Measurements from ENCODE around the gene CELF4.

The CELF4 gene

DNA sequence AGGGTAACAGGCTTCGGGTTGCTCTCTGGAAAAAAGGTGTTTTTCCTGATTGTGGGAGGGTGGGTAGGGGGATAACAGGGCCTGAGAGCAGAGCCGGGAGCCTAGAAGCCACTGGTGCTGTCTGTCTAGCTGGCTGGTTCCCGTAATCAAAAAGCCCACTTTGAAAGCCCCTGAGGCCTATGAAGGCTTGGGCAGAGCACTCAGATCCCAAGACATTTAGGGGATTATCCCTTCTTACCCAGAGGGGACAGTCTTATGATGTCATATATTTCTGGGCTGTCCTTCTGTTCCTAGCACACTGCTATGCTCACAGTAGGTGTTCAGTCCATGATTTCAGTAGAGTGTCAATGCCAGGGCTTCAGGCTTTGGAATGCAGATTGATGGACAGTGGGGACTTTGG is 45.1 kb downstream of the CELF4 start:
- no peak for DNase-seq

DNA sequence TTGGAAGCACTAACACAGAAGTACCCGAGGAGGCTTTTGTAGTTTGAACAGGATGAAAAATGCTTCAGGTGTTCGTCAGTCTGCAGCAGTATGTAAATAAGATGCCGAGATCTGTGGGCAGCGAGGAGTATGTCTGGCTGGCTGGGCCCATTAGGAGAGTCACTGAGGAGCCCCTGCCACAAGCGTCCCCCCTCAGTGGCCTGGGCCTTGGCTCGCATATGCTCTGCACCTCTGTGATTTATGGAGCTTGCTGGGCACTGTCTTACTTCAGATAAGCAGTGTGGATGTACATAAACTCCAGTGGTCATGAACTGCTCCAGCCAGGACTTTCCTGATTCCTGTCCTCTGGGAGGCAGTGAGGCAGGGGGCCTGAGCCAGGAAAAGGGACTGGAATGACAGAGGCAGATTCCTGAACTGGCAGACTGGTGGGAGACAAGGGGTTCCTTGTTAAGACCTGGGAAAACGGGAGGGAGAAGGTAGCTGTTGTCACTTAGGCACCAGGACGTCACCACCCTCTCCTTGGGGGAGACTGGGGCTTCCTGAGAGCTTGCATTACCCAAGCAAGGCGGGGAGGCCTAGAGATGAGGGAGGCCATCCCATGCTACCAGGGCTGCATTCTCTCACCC is 46.0 kb downstream of the CELF4 start:
- DNase-seq: no peak

DNA sequence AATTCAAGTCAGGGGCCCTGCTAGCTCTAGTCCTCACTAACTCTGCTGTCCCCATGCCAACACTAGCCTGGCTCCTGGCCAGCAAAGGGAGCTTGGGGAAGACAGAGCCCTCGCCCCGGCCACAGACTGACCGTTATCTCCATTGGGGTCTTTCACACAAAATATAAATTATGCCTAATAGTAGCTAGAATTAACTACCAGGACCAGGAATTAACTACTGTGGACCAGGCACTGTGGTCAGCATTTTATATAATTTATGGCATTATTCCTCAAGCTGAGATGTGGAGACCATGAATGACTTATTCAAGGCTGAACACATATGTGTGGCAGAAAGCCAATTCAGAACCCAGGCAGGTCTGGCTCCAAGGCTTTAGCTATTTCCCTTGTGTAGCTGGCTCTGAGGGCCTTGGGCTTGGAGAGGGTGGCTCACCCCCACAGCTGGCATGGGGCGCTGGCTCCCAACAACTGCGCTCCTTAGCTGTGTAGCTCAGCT is 49.2 kb downstream of the CELF4 start:
- DNase-seq: no peak

DNA sequence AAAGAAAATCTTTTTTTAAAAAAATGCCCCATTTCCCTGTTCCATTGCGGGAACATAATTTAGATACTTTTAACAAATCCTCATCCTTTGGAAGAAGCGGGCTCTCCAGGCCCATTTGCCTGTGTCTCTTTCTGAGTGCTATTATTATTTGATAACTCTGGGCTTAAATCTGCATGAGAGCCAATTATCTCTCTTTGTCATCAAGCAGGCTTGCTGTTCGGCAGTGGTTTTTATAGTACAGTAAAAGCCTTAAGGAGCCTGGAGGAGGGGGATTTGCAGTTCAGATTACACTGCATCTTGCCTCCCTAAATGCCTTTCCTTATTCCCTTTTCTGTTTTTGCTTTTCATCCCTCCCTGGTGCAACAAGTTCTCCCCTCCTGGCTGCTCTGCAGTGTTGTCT is 50.6 kb downstream of the CELF4 start:
- DNase-seq: no peak

DNA sequence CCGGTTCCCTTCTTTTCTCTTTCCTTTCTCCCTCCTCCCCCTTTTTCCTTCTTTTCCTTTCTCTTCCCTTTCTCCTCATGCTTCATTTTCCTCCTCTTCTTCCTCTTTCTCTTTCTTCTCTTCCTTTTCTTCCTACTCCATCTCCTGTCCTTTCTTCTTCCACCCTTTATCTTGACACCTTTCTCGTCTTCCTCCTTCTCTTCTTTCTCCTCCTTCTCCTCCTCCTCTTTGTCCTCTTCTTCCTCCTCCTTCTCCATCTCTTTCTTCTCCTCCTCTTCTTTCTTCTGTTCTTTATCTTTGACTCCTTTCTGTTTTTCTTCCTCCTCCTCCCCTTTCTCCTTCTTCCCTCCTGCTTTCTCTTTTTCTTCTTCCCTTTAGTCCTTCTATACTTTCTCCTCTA is 53.2 kb downstream of the CELF4 start:
- DNase-seq: no peak

DNA sequence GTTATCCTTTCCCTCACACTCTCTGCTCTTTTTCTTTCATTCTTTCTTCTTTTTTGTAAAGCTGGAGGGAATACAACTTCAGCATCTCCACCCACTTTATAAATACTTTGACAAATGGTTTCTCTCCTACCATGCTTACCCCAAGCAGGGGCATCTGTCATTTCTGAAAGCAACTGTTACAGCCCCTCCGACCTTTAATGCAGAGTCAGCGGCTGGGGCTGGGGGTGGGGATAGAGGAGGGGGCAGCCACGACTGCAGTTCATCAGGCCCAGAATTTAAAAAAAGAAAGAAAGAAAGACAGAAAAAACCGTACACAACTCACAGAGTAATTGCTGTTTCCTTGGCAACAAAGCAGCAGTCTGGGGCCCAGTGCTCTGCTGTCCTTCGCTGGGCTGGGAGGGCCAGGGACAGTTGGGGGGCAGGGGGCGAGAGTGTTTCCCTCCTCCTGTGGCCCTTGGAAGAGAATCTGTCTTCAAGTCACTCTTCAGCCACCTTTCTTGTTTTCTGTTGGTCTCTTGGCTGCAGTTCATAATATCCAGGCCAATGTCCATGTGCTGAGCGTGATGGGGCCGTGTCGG is 53.8 kb downstream of the CELF4 start:
- DNase-seq: no peak

DNA sequence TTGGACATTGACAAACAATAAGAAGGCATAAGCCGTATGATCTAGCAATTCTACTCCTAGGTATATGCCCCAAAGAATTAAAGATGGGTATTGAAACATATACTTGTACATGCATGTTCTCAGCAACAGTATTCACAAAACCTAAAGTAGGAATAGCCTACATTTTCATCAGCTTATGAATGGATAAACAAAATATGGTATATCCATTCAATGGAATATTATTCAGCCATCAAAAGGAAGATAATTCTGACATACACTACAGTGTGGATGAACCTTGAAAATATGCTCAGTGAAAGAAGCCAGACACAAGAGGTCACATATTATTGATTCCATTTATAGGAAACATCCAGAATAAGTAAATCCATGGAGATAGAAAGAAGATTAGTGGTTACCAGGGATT is 56.0 kb downstream of the CELF4 start:
- no peak for DNase-seq

DNA sequence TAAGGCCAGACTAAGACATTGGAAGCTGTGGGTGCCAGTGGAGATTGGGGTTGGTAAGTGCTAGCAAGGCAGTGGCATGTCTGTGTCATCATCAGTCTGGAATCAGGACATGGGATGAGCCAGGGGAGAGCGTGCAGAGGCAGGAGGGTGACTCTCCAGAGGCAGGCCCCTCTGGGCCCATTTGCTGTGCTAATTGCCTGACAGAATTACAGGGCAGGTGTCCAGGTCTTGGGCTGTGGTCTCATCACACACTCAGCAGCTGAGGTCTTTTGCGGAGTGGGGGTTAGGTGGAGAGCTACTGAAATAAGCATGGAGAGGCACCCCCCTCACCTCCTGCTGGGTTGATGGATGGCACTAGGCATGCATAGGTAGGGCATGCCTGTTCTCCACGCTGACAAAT is 57.4 kb downstream of the CELF4 start:
- peak; percentile 61 for DNase-seq

DNA sequence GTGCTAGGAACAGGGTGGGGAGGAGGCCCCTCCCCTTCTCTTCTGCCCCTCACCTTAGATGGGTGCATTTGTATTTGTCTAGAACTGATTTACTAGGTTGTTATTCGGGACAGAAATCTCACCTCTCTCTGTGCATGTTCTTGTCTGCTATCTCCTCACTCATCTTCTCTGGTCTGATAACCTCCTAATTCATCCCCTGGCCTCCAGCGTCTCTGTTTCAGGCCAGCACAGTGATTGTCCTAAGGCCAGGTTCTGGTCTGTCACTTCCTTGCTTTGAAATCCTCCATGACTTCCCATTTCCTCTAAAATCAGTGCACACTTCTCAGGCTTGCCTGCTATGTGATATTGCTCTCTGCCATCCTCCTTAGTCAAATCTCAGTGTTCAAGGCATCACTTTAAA is 58.4 kb downstream of the CELF4 start:
- no peak for DNase-seq

DNA sequence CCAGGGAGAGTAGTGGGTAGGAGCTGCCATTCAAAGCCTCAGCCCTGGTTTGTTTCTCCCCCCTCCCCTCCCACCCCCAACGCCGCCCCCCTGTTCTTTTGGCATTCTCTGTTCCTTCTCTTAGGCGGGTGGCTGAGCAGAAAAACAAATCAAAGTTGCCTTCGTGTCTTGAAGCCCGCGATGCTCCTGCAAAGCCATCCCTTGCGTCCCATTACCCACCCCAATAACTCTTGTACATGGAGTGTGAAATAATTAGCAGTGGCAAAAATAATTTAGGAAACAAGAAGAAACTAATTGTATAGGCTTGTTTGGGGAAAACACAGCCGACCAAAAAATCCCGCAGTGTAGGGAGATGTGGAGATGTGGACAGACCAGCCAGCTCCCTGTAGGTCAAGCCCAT is 59.6 kb downstream of the CELF4 start:
- DNase-seq: no peak

DNA sequence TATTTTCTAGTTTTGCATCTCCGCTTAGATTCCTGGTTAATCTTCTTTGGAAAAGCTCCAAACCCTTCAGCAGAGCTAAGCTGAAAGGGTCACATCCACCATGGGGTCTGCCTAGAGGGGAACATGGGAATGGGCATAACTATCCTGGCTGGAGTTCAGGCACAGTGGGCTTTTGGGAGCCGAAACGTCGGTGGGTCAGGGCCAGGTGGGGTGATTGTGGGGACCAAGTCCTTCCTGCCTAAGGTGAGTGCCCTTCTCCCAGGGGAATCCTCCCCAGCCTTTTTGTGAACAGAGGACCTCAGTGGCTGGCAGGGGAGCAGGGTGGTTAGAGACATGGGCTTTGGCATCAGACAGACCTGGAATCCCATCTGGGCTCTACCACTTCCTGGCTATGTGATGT is 60.3 kb downstream of the CELF4 start:
- DNase-seq: no peak

DNA sequence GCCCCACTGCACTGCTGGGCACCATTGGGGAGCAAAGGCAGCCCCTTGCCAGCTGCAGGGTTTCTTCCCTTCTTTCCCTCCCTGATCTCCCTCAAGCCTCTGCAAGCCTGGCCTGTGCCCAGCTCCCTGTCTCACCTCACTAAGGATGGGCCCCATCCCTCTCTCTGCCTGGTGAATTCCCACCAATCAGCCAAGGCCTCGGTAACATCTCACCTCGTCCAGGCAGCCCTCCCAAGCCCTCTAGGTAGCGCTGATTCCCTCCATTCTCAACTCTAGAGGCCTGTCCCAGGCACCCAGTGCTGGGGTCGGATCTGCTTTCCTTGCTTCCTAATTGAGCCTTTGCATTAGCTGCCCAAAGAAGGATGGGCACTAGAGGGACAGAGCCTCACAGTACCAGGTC is 63.0 kb downstream of the CELF4 start:
- DNase-seq: no peak

DNA sequence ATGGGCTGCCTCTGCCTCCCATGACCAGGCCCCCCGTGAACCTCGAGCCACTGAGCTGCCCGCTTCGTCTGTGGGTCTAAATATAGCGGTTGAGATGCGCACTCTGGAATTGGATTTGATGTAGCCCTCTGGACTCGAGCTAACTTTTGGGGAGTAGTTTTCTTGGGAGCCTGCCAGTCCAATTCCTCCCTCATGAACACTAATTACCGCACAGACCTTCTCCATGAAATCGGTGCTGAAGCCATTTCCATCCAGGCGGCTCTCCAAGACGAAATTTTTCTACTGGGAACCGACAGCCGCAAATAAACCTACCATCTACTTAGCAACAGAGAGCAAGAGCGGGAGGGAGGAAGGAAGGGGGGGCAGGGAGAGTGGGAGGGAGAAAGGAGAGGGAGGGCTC is 63.6 kb downstream of the CELF4 start:
- no peak for DNase-seq

DNA sequence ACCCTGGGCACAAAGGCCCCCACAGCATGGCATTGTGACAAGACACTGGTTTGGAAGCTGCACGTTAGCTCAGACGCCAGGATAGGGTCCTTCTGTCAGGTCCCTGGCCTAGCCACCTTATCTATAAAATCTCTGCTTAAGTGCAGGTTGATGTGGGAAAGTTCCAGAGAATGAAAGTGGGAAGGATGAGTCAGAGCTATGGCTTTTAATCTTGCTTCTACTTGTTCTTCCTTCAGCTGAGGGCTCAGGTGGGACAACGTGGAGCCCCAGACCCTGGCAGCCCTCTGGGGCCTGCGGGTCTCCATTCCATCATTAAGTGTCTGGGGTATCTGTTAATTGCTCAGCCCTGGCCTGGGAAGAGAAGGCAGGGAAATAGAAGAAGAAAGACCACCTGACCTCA is 64.5 kb downstream of the CELF4 start:
- no peak for DNase-seq

DNA sequence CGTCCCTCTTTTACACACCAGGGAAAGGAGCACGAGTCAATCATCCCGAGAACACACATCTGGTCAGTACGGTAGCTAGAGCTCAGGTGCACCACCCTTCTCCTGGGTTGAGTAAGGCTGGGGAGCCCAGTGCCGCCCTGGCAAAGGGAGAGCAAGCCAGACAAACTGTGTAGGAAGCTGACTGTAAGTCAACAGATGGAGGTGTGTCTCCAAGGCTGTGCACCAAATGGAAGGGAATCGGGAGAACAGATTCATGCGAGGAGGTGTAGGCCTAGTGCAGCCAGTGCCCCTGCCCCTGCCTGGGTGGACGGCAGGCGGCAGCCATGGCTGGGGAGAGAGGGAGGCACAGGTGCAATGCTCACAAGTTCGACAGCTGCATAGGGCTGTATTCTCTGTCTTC is 65.7 kb downstream of the CELF4 start:
- DNase-seq: no peak

DNA sequence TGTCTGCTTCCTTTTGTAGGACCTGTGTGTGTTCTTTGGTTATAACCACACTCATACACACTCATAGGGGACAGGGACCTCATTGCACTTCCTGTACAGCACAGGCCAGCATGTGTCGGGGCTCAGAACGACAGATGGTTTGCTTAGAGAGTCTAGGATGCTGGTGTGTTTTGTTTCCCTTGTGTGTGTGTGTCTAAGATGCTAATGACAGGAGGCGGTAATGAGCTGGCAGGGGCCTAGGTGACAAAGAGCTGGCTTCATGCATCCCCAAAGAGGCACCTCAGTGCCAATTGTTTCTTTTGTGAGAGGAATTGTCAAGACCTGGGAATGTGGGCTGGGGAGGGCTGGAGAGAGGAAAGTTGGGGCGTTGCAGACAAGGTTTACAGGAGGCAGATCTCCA is 66.6 kb downstream of the CELF4 start:
- peak; percentile 97 for DNase-seq

DNA sequence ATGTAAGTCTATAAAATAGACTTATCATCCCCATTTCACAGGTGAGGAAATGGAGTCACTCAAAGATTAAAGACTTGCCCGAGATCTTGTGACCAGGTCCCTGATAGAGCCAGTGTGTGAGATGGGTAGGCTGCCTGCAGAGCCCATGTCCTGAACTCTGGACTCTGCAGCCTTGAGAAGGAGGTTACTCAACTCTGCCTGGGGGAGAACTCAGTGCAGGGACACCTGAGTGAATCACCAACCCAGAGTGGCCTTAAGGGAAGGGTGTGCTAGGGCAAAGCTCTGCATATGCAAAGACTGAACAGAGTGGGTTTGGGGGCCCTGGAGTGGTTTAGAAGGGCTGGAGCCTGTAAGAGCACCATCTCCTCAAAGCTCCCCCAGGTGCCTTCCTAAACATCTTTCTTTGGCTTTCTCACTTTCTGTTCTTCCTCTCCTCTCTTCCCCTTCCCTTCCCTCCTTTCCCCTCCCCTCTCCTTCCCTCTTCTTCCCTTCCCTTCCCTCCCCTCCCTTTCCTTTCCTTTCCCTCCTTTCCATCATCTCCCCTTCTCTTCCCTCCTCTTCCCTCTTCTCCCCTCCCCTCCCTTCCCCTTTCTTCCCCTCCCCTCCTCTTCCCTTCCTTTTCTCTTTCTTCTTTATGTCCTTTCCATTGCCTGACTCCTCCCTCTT is 67.6 kb downstream of the CELF4 start:
- no peak for DNase-seq

DNA sequence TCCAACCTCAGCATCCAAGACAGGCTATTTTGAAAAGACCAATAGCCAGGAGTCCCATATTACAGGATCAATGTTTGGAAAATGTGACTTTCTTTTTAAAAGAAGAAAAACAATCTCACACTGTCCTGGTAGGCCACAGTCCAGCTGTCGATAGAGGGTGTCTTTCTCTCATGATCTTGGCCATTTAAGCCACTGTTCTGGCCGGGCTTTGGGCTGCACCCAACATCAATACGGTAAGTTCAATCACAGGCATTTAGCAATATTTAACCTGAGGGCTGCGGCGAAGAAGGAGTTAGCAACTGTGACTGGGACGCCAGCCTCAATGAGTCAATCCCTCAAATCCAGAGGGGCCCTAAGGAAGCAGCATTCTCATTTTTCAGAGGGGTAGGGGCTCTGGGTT is 69.0 kb downstream of the CELF4 start:
- no peak for DNase-seq

DNA sequence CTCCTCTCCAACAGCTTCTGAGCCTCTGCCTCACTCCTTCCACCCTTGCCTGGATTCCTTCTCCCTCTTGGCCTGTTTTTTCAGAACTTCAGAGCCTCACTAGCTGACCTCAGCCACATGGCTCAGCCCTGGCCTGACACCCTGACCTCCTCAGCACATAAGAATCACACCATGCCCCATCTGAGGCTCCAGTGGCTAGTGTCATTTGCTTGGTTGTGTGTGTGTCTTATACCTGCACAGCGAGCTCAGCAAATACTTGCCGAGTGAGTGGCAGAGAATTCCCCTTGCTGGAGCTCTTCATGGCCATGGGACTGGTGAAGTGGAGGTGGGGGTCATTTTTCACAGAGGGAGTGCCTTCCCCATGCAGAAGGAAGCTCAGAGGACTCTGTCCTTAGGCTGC is 70.2 kb downstream of the CELF4 start:
- no peak for DNase-seq

DNA sequence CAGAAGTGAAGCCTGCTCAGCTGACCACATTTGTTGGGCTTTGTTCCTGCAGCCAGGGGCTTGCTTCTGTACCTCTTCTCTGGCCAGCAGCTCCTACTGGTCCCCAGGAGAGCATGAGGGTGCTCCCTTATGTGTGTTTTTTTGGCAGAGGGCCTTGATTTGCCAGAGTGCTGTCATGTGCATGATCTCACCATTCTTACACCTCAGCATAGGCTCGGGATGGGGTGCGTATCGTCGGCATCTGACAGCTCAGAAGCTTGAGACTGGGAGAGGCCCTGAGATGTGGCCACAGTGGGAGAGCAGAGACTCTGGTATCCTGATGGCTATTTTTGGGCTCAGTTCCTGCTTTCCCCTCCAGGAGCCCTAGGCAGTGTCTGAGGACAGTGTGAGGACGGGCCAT is 71.2 kb downstream of the CELF4 start:
- DNase-seq: no peak

DNA sequence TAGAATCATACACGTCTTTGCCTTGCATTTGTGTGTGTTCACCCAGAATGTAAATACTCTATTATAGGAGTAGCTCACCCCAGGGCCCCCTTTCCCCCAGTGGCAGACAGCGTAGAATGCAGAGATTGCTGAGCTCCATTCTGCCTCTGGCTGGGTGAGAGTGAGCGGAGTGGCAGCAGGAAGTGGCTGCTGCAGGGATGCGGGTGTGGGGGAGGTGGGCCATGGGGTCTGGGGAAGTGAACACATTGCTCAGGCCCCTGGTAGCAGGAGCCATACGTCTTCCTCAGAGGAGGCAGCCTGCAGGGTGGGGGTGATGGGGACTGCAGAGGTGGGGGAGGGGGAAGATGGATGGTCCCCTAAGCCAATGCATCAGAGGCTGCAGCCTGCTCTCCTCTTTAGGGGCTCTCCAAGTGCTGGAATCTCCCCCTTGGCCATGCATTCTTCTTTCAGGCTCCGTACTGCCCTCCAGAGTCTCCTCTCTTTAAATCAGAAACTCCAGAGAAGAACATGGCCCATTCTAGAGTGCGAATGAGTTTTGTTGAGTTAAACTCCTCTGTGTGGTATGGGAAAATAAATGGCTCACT is 72.2 kb downstream of the CELF4 start:
- DNase-seq: no peak

DNA sequence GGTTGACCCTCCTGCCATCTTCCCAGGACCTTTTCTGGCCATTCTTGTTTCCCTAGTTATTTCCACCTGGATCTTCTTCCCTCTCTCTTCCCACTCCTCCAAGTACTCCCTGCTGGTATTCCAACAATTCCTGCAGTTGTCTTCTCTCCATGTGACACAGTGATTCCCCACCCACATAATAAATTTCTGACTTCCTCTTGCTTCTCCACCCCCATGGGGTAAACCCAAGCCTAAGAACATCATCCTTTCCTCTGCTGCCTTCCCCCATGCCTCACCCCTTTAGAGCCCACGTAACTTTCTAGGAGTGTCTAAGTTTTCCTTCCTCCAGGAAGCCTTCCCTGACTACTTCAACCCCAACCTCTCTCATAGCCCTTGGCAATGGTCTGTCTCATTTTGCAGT is 72.6 kb downstream of the CELF4 start:
- DNase-seq: no peak

DNA sequence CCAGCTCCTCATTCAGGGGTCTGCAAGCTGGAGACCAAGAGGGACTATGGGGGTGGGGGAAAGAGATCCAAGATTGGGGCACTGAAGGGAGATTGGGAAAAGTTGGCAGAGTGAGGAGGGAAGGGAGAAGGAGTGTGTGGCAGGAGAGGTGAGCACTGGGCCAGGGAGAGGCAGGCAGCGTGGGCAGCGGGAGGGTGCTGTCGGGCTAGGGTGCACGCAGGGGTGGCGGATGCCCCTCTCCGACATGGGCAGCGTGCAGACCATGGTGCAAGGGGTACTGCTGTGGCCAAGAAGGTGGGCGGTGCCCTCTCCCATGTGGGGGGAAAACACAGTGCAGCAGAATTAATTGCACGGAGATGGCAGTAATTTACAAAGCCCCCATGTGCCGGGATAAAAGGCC is 74.1 kb downstream of the CELF4 start:
- DNase-seq: no peak

DNA sequence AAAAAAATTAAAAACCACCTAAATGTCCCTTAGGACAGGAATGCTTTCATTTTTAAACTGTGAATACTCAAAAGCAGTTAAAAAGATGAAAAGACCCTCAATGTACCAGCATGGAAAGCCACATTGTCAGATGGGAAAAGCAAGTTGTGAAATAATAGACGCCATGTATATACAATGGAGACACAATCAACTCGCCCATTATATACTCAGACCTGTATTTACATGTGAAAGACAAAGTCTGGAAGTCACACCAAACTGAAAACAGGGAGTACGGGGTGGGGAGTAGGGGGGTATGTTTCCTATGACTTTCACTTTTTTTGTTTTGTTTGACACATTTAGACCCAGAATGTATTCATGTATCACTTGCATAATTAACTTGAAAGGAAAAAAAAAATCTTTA is 75.6 kb downstream of the CELF4 start:
- no peak for DNase-seq
